Choroid plexus epithelial cell (primary cell): ENCODE data around the gene RSPH9.

Experiments
- DNase-seq: peaks from one replicate; pipeline ENCODE4 v3.0.0-alpha.2; 2010; ENCODE audit warnings: low read depth
- H3K4me3 ChIP-seq: 2 replicates; pipeline ENCODE4 v1.5.1; 2011; ENCODE audit warnings: low read depth, mild to moderate bottlenecking, control low read depth, low read length, moderate library complexity
- CTCF ChIP-seq: conservative IDR thresholded peaks from 2 replicates; pipeline ENCODE4 v1.5.1; 2011; ENCODE audit warnings: low read depth, mild to moderate bottlenecking, control low read depth, inconsistent platforms, low read length, moderate library complexity

Gene RSPH9

GRCh38 chr6:43623880-43624785, 20.7 kb upstream of the RSPH9 start:
- no peak for TF ChIP-seq CTCF
- no peak overlapping the region for H3K4me3 ChIP-seq
- DNase-seq, result no peak

GRCh38 chr6:43624786-43625288, 20.0 kb upstream of the RSPH9 start:
- TF ChIP-seq CTCF, result no peak
- no peak for DNase-seq
- H3K4me3 ChIP-seq, result no peak overlapping the region

GRCh38 chr6:43625393-43625992, 19.3 kb upstream of the RSPH9 start:
- TF ChIP-seq CTCF, result no peak
- no peak overlapping the region for H3K4me3 ChIP-seq
- no peak for DNase-seq

- peak; percentile 99 for DNase-seq
- peak overlapping the region; percentile 38 for H3K4me3 ChIP-seq
Measured at GRCh38 chr6:43627008-43627825, 17.6 kb upstream of the RSPH9 start.

GRCh38 chr6:43628393-43629103, 16.3 kb upstream of the RSPH9 start:
- TF ChIP-seq CTCF, result no peak
- peak; percentile 56 for DNase-seq
- H3K4me3 ChIP-seq, result peak overlapping the region; percentile 93

More at GRCh38 chr6:43627008-43627825, 17.6 kb upstream of the RSPH9 start:
- no peak for TF ChIP-seq CTCF

- DNase-seq, result peak; percentile 100
- H3K4me3 ChIP-seq, result peak within 1 kb of the TSS; percentile 93
- no peak for TF ChIP-seq CTCF
Measured at GRCh38 chr6:43629104-43629504, 15.7 kb upstream of the RSPH9 start, which contains the start of gene GTPBP2. Gene GTPBP2, minus strand, starts transcription at chr6:43629264. Its CDS starts 102 bp downstream, at chr6:43629162.
